Measurements from ENCODE around the gene CT45A3.
"Not testable (repeated sequence)": the region's sequence is repeated elsewhere in the genome, so short reads cannot be mapped to it uniquely, and the experiment has no call there.

DNA sequence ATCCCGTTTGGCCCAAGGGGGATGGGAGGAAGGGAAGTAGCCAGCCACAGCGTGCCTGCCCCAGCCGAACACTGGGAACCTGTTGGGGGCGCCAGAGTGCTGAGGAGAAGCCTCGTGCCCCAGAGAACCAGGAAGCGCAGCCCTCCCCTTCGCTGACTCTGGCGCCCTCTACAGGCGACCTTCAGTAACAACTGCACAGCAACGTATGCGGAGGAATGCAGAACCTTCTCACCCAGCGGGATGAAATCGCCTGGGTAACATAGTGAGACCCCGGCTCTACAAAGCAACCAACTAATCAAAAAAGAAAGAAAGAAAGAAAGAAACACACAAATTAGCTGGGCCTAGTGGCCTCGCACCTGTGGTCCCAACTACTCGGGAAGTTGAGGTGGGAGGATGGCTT, 17.4 kb upstream of the CT45A3 start, which contains the start of gene CT45A5:
- not testable (repeated sequence) for TF ChIP-seq ZNF274 (IDR thresholded peaks at IDR 0.05; ENCODE audit: low read depth, low read length); YY1 (IDR thresholded peaks at IDR 0.05; ENCODE audit: insufficient read depth, insufficient read length); SUZ12 (IDR thresholded peaks at IDR 0.05; ENCODE audit: extremely low read depth, insufficient read depth, insufficient read length)
